ELR (cell line): ENCODE measurements around the gene TMEM52B.
"Not testable (repeated sequence)": the region's sequence is repeated elsewhere in the genome, so short reads cannot be mapped to it uniquely, and the experiment has no call there.

Source experiments
- DNase-seq: peaks from one replicate; pipeline ENCODE4 v3.0.0-alpha.2; 2015; ENCODE audit warnings: low read depth

Gene TMEM52B

DNA sequence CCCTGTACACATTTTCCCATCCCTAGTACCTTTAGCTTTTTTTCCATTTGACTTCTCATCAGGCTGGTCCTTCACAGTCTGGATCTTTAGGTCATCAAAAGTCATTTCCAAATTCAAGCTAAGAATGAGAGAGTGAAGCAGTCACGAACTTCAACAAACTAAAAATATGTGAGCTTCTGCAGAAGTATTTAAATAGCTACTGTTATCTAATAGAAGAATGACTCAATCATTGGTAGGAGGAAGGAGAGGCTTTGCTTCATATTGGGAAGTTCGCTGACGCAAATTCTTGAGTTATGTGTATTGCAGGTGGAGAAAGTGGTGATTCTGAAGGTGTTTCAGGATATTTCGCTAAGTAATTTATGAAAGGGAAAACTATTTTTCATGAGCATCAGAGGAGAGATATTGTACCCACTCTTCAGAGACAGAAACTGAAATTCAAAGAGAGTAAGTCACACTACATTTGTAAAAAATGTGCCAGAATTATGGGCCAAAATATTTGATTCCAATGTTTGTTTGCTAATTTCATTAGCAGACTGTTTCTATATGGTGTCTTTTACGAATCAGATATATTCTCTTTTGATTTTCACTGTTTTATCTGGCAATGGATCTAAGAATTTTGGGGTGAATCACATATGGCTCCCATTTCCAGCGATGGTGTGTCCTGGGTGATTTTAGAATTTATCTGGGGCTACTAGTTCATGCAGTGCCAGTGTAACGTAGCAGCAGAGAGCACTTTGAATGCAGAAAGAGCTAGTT is 6.7 kb upstream of the TMEM52B start, which contains the start of gene OLR1:
Gene OLR1 (minus strand): TSS at position 160 of the 756 bp plus-strand sequence. CDS start 55 bp downstream, at position 105.
- DNase-seq, result no peak

DNA sequence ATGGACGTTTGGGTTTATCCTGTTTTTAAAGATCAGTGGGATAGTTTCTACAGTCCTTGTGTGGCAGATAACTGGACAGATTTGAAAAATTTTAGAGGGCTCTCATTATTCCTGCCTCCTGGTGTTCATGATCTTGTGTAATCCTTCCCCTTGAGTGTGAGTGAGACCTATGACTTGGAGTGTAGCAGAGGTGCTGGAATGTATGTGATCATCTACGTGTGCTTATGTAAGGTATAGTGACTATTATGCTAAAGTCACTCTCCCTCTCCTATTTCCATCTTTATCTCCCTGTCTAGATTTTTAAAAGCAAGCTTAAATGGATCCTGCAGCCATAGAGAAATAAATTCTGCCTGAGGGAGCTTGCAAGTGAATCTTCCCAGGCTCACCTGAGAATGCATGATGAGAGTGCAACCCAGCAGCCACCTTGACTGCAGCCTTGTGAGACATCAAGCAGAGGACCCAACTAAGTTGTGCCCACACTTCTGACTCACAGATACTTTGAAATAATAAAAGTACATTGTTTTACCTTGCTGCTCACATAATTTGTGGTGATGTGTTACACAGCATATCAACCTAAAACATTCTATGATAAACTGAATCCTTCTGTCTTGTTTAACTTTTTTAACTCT is 3.7 kb upstream of the TMEM52B start:
- no peak for DNase-seq

DNA sequence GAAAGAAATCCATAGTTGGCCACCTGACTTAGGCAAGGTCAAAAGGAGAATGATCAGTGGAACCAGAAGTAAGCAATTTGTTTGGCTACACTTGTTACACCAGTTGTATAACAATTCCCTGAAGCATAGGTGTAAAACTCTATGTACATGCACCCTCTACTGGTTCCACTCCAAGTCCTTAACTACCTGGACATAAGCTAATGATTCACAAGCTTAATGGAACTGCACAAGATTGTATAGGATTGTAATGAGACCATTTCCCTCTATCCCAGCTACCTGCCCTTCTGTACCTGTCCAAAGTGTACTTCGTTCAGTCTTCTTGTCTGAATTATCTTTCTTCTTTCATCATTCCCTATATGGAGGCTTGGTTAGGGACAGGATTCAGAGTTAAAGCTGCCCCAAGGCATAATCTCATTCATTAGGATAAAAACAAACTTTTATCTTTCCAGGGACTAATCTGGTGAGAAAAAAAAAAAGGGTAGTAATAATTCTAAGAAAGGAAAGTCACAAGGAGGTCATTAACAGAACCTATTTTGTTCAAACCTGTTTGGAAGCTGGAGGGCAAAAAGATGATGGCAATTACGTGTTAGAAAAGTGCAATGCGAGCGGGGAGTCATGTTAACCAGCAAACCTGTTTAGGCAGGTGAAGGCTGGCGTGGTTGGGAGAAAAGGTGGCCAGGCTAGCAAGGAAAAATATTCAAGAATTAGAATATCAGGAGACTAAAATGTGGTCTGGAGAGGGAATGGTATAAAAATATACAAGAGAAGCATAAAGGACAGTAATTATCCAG is 2.8 kb upstream of the TMEM52B start:
- DNase-seq, result no peak

DNA sequence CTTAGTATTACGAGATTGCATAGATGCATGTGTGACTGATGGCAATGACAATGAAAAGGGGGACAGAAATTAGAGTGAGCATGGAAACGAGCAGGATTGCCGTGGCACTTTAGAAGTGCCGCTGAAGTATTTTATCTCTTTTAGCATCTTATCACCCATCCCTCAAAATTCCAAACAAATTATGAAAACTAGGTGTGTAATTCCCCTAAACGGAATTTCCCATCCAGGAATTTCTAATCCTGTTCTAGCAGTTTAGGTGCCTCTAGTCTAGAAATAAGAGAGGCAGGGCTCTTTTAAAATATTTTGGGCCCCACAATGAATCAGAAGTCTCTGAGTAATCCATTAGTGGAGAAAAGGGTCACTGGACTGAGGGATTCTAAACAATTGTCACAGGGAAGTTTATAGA is 947 bp downstream of the TMEM52B start:
- DNase-seq, result peak; percentile 59

DNA sequence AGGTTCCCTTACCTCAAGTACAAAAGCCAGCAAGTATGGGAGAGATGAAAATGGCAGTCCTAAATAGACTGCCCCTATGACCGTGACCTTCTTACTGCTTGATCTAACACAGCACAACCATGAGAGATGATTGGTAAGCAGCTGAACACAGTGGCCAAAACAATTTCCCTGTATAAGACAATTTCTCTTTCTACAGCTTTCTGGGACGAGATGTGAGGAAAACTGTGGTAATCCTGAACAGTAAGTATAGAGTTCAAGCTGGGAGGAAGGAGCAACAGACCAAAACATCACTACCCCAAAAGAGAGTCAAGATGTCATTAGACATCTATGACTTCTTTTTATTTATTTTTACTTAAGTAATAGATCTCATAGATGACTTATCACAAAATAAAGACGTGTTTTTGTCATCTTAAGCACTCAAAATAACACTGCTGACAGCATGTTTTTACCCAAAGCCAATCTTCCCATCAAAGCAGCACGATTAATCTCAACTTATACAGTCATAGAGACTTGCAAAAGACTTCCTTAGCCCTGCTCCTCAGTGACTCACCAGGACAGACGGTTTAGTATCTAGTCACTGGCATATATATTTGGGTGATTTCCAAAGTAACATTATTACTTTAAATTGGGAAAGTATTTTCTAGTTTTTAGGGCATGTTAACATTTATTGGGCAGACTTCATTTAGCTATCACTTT is 3.7 kb downstream of the TMEM52B start:
- peak; percentile 85 for DNase-seq

DNA sequence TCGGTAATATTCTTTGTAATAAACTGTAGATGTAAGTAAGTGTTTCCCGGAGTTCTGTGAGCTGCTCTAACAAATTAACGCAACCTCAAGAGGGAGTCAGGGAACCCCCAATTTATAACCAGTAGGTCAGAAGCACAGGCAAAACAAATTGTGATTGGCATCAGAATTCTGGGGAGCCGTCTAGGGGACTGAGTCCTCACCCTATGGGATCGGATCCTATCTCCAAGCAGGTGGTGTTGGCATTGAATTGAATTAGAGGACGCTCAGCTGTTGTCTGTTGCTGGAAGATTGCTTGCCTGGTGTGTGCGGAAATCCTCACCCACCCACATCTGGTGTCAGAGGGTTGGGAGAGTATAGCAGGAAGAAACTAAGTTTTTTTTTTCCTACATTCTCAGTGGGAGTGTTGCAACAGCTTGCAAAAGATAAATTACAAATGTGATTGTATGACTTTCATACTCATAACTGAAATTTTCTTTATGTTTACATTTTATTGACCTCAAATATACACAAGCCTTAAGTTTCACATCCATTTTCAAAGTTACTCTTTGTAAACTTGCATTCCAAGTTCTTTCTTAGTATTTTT is 5.5 kb downstream of the TMEM52B start:
- DNase-seq, result peak; percentile 66

DNA sequence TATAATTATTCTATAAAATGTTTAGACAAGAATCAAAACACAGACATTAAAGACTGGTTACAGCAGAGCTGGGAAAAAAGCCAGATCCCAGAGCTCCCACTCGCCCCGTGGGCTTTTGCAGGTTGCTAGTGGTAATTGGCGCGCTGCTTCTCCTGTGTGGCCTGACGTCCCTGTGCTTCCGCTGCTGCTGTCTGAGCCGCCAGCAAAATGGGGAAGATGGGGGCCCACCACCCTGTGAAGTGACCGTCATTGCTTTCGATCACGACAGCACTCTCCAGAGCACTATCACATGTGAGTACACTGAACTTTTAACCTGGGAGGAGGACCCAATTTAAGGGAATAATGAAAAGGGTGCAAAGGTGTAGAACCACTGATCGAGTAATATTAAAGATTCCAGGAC is 7.5 kb downstream of the TMEM52B start:
- DNase-seq, result no peak

DNA sequence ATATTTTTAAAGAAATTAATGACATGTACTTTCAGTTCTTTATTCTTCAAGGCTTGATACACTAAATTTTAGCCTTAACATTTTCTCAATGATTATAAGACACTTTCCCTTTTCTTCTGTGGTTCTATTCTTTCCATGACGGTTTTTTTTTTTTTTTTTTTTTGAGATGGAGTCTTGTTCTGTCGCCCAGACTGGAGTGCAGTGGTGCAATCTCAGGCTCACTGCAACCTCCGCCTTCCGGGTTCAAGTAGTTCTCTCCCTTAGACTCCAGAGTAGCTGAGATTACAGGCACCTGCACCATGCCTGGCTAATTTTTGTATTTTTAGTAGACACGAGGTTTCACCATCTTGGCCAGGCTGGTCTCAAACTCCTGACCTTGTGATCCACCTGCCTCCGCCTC is 8.1 kb downstream of the TMEM52B start:
- DNase-seq, result not testable (repeated sequence)

DNA sequence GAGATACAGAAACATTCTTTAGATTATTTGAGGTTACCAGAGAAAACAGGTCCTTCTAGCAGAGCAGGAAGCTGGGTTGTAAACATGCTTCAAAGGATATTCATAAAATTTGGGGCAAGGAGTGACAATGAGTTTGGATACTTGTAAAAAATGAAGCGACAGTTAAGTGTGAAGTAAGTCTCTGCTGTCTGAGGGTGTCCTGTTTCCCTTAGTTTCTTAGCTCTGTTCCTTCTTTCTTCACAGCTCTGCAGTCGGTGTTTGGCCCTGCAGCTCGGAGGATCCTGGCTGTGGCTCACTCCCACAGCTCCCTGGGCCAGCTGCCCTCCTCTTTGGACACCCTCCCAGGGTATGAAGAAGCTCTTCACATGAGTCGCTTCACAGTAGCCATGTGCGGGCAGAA is 10.8 kb downstream of the TMEM52B start:
- DNase-seq, result no peak

DNA sequence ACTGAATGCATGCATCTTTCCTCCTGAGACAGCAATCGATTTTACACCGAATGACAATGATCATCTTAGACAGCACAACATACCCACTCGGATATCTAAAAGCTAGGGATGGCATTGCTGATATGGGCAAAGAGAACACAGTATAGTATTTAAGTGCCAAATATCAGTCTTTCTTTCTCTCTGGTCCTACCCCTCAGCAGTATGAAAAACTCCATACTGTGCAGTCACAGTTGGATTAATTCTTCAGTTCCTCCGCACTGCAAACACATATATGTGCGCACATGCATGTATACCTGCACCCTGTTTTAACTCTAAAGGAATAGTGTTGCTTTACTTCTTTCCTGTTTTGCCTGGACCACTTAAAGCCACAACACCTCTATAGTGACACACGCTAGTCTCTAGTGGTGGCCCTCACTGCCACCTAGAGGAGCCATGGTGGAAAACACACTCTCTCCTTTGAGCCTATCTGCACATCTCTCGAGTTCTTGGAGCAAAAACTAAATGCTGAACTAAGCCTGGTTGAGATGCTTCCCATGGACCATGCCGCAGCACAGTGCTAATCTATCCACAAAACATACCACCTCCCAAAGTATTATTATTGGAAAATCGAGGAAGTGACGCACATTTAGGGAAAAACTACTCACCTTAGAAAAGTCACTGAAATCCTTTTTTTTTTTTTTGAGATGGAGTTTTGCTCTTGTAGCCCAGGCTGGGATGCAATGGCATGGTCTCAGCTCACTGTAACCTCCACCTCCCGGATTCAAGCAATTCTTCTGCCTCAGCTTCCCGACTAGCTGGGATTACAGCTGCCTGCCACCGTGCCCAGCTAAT is 11.9 kb downstream of the TMEM52B start:
- DNase-seq, result peak; percentile 77

DNA sequence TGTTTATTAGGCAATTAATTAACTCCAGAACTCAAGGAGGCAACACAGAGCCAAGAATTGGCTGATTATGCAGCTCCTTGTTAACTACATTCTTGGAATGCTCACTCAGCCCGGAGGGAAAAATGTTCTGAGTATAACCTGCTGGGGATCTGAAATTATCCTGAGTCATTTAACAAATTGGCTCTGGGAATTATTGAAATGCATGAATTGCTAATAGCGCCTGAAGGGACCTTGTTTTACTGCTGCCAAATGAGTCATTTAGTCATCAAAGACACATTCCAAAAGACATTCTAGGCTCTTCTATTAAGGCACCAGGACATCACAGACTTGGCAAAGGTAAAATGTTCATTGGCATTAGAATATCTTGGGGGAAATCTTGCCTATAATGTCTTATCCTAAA is 13.0 kb downstream of the TMEM52B start:
- peak; percentile 80 for DNase-seq

DNA sequence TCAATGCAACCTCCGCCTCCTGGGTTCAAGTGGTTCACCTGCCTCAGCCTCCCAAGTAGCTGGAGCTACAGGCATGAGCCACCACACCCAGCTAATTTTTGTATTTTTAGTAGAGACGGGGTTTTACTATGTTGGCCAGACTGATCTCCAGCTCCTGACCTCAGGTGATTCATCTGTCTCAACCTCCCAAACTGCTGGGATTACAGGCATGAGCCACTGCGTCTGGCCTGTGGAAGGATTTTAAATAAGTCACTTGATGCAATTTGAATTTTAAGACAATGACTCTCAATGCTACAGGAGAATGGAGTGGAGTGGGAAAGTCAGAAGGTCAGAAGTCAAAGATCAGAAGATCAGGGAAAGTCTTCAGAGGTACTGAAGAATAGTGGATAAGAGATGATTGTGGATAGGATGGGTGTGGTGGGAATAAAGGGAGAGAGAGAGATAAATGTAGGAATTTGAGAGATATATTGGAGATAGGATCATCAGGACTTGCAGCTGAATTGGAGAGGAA is 15.4 kb downstream of the TMEM52B start:
- DNase-seq, result peak; percentile 51

DNA sequence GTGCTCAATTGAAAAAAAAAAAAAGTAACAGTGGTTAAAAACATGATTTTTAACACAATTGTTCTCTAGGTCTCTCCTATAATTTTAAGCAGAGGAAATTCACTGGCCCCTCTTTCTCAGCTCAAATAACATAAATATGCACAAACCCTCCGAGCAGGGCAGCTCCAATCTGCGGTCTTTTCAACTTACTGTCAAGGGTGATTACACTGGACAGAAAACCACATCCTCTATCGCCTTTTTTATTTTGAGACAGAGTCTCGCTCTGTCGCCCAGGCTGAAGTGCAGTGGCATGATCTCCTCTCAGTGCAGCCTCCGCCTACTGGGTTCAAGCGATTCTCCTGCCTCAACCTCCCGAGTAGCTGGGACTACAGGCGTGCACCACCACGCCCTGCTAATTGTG is 17.4 kb downstream of the TMEM52B start:
- no peak for DNase-seq

DNA sequence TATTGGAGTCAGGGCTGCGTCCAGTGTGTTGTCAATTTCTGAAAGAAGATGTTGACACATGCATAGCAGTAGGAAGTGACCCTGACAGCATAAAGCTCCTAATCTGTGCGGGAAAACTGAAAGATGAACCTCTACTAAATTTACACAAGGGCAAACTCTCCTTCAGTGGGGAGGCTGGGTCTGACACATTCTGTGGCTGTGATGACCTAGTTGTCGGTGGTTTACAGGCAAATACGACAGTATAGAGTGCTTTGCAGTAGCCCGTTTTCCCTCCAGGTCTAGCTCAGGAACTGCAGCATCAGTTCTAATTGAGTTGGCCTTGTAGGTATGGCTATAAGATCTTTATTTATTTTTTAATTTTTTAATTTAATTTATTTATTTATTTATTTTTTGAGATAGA is 19.0 kb downstream of the TMEM52B start:
- no peak for DNase-seq

DNA sequence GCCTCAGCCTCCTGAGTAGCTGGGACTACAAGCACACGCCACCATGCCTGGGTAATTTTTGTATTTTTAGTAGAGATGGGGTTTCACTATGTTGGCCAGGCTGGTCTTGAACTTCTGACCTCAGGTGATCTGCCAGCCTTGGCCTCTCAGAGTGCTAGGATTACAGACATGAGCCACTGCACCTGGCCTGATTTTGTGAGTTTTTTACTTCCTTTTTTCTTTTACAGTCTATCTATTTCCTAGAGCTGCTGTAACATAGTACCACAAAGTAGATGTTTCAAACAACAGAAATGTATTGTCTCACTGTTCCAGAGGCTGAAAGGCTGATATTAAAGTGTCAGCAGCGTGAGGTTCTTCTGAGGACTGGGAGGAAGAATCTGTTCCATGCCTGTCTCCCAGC is 25.7 kb downstream of the TMEM52B start:
- not testable (repeated sequence) for DNase-seq

DNA sequence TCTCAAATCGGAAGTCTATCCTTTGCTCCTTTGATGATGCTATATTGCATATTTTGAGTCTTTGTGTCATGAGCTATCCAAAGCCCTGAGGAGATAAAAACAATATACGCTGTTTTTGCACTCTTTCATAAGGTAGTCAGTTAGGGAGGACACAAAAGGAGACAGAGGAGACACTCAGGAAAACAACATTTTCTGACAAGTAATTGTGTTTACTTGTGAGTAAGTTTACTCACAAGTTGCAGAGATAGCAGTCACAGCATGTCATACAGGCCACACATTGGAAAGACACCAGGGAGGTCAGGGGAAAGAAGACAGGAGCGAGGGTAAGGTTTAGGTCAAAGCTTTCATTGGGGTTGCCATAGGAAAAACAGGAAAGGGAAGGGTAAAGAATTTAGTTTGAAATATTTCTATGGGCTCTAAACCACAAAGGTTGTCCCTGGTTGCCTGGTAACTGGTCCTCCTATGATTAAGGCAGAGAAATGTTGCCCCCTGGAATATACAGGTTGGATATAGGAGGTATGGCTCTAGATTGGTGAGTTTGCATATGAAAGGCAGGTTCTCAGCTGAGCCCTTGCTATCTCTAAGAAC is 26.5 kb downstream of the TMEM52B start:
- DNase-seq, result peak; percentile 88

DNA sequence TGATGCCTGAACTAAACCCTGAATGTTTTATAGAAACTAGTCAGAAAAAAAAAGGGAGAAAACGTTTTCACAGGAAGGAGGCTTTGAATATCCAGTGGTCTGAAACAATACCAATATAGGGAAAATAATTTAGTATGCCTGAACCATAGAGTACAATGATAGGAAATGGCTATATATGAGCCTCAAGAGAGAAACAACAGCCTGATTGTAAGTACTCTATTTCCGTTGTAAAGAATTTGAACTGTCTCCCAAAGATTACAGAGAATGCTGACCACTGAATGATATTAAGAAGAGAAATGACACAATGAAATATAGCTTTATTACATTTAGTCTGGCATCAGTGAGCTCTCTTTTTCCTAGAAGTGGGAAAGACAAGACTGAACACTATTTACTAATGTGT is 28.3 kb downstream of the TMEM52B start:
- no peak for DNase-seq

DNA sequence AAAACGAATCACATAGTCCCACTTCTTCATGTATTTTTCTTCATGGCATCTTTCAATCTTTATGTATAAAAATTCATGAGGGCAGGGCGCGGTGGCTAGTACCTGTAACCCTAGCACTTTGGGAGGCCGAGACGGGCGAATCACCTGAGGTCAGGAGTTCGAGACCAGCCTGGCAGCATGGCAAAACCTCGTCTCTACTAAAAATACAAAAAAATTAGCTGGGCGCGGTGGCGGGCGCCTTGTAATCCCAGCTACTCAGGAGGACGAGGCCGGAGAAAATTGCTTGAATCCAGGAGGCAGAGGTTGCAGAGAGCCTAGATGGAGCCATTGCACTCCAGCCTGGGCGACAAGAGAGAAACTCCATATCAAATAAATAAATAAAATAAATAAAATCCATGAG is 31.4 kb downstream of the TMEM52B start:
- no peak for DNase-seq

DNA sequence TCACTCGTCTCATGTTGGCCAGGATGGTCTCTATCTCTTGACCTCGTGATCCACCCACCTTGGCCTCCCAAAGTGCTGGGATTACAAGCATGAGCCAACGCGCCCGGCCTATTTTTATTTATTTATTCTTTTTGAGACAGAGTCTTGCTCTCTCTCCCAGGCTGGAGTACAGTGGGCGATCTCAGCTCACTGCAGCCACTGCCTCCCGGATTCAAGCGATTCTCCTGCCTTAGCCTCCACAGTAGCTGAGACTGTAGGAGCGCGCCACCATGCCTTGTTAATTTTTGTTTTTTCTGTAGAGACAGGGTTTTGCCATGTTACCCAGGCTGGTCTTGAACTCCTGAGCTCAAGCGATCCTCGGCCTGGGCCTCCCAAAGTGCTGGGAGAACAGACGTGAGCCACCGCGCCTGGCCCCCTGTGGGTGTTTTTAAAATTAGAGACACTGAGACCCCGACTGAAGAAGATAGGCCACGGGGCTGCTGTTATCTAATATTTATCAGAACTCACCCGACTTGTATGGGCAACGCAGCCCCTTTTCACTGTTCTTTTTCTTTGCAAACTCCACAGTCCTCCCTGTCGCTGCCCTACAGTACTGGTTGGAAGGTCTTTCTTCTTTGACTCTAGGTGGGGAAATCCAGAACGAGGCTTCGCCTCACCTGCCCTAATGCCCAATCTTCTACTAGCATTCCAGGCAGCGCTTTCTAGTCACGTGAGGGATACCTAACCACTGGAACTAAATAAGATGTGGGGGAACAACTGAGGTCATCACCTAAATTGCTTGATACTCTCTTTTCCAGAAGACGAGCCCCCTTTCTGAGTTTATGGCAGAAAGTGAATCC is 32.5 kb downstream of the TMEM52B start:
- peak; percentile 54 for DNase-seq
